Liver (tissue), 9 donors: ENCODE measurements around the gene ANOS1. TPM values are rescaled to one million over a fixed set of nuclear protein-coding genes. Genes with fewer than 3 reads are reported as not detected.
A peak's percentile ranks its signal among the peaks of the same experiment; 100 is the strongest.

ENCODE experiments used
- DNase-seq: peaks from one replicate; pipeline ENCODE4 v3.0.0-alpha.2; 2017; ENCODE audit warnings: low spot score
- H3K27ac ChIP-seq, 2 donors: one replicate each; pipeline ENCODE4 v1.7.0; 2013; ENCODE audit warnings: inconsistent platforms in 2 of 2, low read length in 2 of 2, control low read depth in 1 of 2, low read depth in 1 of 2, mild to moderate bottlenecking in 1 of 2
- H3K27me3 ChIP-seq, 4 donors: one replicate each; pipeline versions ENCODE4 v1.6.1 to v1.7.0; 2013; ENCODE audit warnings: low read length in 3 of 4, inconsistent platforms in 1 of 4, mild to moderate bottlenecking in 1 of 4, moderate library complexity in 1 of 4; ENCODE audit not compliant: control insufficient read depth in 4 of 4, insufficient read depth in 4 of 4
- H3K36me3 ChIP-seq, 4 donors: one replicate each; pipeline versions ENCODE4 v1.6.1 to v1.7.0; 2013; ENCODE audit warnings: low read length in 3 of 4, mild to moderate bottlenecking in 3 of 4, low read depth in 1 of 4, moderate library complexity in 1 of 4; ENCODE audit not compliant: control insufficient read depth in 4 of 4, insufficient read depth in 3 of 4
- H3K4me1 ChIP-seq, 4 donors: one replicate each; pipeline versions ENCODE4 v1.6.1 to v1.7.0; 2013; ENCODE audit warnings: low read length in 3 of 4, mild to moderate bottlenecking in 3 of 4, moderate library complexity in 1 of 4; ENCODE audit not compliant: control insufficient read depth in 4 of 4, insufficient read depth in 4 of 4
- H3K4me3 ChIP-seq, 3 donors: one replicate each; pipeline versions ENCODE4 v1.6.1 to v1.7.0; 2013; ENCODE audit warnings: low read length in 3 of 3, control low read depth in 1 of 3, low read depth in 1 of 3, mild to moderate bottlenecking in 1 of 3
- H3K9ac ChIP-seq, 2 donors: one replicate each; pipeline ENCODE4 v1.7.0; 2013; ENCODE audit warnings: low read length in 2 of 2, mild to moderate bottlenecking in 2 of 2, moderate library complexity in 2 of 2, control low read depth in 1 of 2, low read depth in 1 of 2
- H3K9me3 ChIP-seq, 4 donors: one replicate each; pipeline versions ENCODE4 v1.6.1 to v1.7.0; 2013; ENCODE audit warnings: low read length in 3 of 4; ENCODE audit not compliant: control insufficient read depth in 4 of 4
- EGR1 ChIP-seq, 2 donors: IDR thresholded peaks; 2 replicates each; pipeline ENCODE4 v1.6.1; 2016 to 2018; ENCODE audit warnings: antibody characterized with exemption in 2 of 2, low read depth in 2 of 2
- FOXA1 ChIP-seq: IDR thresholded peaks from 2 replicates; pipeline ENCODE4 v1.6.1; 2016; ENCODE audit warnings: antibody characterized with exemption
- FOXA2 ChIP-seq: IDR thresholded peaks from 2 replicates; pipeline ENCODE4 v1.6.1; 2016; ENCODE audit warnings: antibody characterized with exemption
- GABPA ChIP-seq, 2 donors: IDR thresholded peaks in 1 of 2; conservative IDR thresholded peaks in 1 of 2; 2 replicates each; pipeline ENCODE4 v1.6.1; 2016; ENCODE audit warnings: antibody characterized with exemption in 2 of 2, mild to moderate bottlenecking in 1 of 2, moderate library complexity in 1 of 2
- HNF4A ChIP-seq, 2 donors: conservative IDR thresholded peaks; 2 replicates each; pipeline ENCODE4 v1.6.1; 2016; ENCODE audit warnings: antibody characterized with exemption in 2 of 2, mild to moderate bottlenecking in 2 of 2
- HNF4G ChIP-seq: IDR thresholded peaks from 2 replicates; pipeline ENCODE4 v1.6.1; 2016; ENCODE audit warnings: antibody characterized with exemption
- NR2F2 ChIP-seq: IDR thresholded peaks from 2 replicates; pipeline ENCODE4 v1.6.1; 2016; ENCODE audit warnings: antibody characterized with exemption
- RAD21 ChIP-seq, 2 donors: IDR thresholded peaks; 2 replicates each; pipeline ENCODE4 v1.6.1; 2016; ENCODE audit warnings: antibody characterized with exemption in 2 of 2, mild to moderate bottlenecking in 2 of 2
- RXRA ChIP-seq, 2 donors: IDR thresholded peaks; 2 replicates each; pipeline ENCODE4 v1.6.1; 2017 to 2018; ENCODE audit warnings: antibody characterized with exemption in 2 of 2, mild to moderate bottlenecking in 1 of 2
- TAF1 ChIP-seq: conservative IDR thresholded peaks from 2 replicates; pipeline ENCODE4 v1.6.1; 2016; ENCODE audit warnings: antibody characterized with exemption, mild to moderate bottlenecking
- YY1 ChIP-seq: IDR thresholded peaks from 2 replicates; pipeline ENCODE4 v1.6.1; 2016; ENCODE audit warnings: antibody characterized with exemption, mild to moderate bottlenecking
- WGBS: extraction: QIAGEN DNeasy Blood & Tissue Kit; methylation state at CpG from one replicate; pipeline ENCODE4 v1.1.7; 2013; 5-methylcytosine and 5-hydroxymethylcytosine counted together
- polyA plus RNA-seq, 2 donors: library from polyadenylated mRNA; stranded (reverse) in 1 of 2; unstranded in 1 of 2; fragments of 200-250 nt in 1 of 2; fragments of >200 nt in 1 of 2; fragmentation: Nextera tagmentation in 1 of 2; extraction: Ambion mirVana in 1 of 2; gene quantifications; one replicate each; pipeline versions ENCODE4 v1.2.1 to v1.2.3, GENCODE V29; 2013 to 2015
- total RNA-seq, 2 donors: library from RNA; depleted of rRNA; stranded (reverse); fragments of >200 nt; gene quantifications; one replicate each; pipeline ENCODE4 v1.2.3, GENCODE V29; 2014
- TF ChIP-seq, protein P1 (sequence below): IDR thresholded peaks from 2 replicates; pipeline ENCODE4 v1.6.1; 2016; ENCODE audit warnings: antibody characterized with exemption, mild to moderate bottlenecking
- TF ChIP-seq, protein P2 (sequence below): IDR thresholded peaks from 2 replicates; pipeline ENCODE4 v1.6.1; 2016; ENCODE audit warnings: antibody characterized with exemption
- TF ChIP-seq, protein P3 (sequence below): IDR thresholded peaks from 2 replicates; pipeline ENCODE4 v1.6.1; 2016; ENCODE audit warnings: antibody characterized with exemption
- TF ChIP-seq, protein P4 (sequence below): fragments of 150-350 bp; IDR thresholded peaks from 2 replicates; pipeline ENCODE4 v1.5.1; 2017; ENCODE audit warnings: improper control_type of control experiment, low read depth, low read length; ENCODE audit not compliant: missing input control
- donor health status: healthy.
- donor health status: healthy.
- donor health status: healthy.
- donor health status: healthy.
- donor health status: healthy.

Gene ANOS1
- total and polyA plus RNA-seq, 4 donors: 0.08 to 1.6 (median 0.27) TPM

DNA sequence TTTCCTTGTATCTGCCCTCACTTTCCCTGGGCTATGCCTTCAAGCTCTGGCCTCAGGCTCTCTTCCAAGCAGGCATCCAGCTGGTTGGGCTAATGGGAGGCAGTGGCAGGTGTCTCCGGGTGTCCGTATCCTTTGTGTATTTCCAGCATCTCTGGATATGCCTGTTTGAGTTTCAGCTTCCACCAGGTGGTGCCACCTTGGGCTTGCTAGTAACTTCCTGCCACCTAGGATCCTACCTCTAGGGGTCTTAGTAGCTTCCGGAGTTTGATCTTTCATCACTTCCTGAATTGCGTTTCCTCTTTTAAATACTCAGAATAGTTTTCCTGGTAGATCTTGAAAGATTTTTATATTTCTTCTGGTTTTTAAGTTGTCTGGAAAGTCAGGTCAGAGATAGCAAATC is 23.2 kb upstream of the ANOS1 start:
- no peak for DNase-seq
- Histone ChIP-seq H3K9ac (no peak overlapping the region), H3K4me1 (no peaks in the 10 kb centered on the region), H3K27me3 (no peaks in the 10 kb centered on the region), H3K36me3 (no peaks in the 10 kb centered on the region), H3K27ac (no peak overlapping the region), H3K4me3 (no peak overlapping the region), H3K9me3 (no peaks in the 10 kb centered on the region)
- 77% methylated on average over 4 of the region's 4 CpGs for WGBS
- TF ChIP-seq RAD21 (IDR thresholded peaks at IDR 0.05) (peak in 1 of 2 donors; percentile 18), RXRA (IDR thresholded peaks at IDR 0.05) (no peak)

DNA sequence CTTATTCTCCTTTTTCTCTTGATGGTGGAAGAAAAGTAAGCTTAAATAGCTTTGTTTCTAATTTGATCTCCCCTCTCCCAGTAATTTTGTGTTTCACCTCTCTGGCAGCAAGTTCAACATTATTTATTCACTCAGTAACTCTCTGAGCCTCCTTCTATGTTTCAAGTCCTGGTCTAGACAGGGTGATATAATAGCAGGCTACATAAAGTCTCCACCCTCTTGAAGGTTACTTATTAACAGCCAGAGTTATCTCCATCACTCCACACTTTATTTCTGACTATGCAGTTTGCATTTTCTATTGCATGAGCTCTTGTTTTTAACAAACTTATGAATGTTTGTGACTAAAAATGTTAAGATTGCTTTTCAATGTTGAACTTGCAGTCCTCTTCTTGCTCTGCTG is 17.8 kb upstream of the ANOS1 start:
- no peak for DNase-seq
- H3K4me1 ChIP-seq: no peaks in the 10 kb centered on the region
- no peak overlapping the region for H3K9ac ChIP-seq
- H3K4me3 ChIP-seq: no peak overlapping the region
- TF ChIP-seq EGR1 (IDR thresholded peaks at IDR 0.05; ENCODE audit: low read depth in 2 of 2) (no peak), RXRA (IDR thresholded peaks at IDR 0.05) (no peak), FOXA2 (no peak), FOXA1 (no peak), HNF4A (conservative IDR thresholded peaks at IDR 0.05) (no peak), HNF4G (no peak), TAF1 (no peak), YY1 (no peak), RAD21 (IDR thresholded peaks at IDR 0.05) (no peak), GABPA (IDR thresholded peaks at IDR 0.05 in 1 of 2, conservative IDR thresholded peaks at IDR 0.05 in 1 of 2) (no peak), NR2F2 (no peak)
- TF ChIP-seq, protein P1, sequence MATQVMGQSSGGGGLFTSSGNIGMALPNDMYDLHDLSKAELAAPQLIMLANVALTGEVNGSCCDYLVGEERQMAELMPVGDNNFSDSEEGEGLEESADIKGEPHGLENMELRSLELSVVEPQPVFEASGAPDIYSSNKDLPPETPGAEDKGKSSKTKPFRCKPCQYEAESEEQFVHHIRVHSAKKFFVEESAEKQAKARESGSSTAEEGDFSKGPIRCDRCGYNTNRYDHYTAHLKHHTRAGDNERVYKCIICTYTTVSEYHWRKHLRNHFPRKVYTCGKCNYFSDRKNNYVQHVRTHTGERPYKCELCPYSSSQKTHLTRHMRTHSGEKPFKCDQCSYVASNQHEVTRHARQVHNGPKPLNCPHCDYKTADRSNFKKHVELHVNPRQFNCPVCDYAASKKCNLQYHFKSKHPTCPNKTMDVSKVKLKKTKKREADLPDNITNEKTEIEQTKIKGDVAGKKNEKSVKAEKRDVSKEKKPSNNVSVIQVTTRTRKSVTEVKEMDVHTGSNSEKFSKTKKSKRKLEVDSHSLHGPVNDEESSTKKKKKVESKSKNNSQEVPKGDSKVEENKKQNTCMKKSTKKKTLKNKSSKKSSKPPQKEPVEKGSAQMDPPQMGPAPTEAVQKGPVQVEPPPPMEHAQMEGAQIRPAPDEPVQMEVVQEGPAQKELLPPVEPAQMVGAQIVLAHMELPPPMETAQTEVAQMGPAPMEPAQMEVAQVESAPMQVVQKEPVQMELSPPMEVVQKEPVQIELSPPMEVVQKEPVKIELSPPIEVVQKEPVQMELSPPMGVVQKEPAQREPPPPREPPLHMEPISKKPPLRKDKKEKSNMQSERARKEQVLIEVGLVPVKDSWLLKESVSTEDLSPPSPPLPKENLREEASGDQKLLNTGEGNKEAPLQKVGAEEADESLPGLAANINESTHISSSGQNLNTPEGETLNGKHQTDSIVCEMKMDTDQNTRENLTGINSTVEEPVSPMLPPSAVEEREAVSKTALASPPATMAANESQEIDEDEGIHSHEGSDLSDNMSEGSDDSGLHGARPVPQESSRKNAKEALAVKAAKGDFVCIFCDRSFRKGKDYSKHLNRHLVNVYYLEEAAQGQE: no peak
- TF ChIP-seq, protein P2, sequence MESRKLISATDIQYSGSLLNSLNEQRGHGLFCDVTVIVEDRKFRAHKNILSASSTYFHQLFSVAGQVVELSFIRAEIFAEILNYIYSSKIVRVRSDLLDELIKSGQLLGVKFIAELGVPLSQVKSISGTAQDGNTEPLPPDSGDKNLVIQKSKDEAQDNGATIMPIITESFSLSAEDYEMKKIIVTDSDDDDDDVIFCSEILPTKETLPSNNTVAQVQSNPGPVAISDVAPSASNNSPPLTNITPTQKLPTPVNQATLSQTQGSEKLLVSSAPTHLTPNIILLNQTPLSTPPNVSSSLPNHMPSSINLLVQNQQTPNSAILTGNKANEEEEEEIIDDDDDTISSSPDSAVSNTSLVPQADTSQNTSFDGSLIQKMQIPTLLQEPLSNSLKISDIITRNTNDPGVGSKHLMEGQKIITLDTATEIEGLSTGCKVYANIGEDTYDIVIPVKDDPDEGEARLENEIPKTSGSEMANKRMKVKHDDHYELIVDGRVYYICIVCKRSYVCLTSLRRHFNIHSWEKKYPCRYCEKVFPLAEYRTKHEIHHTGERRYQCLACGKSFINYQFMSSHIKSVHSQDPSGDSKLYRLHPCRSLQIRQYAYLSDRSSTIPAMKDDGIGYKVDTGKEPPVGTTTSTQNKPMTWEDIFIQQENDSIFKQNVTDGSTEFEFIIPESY: no peak
- TF ChIP-seq, protein P3, sequence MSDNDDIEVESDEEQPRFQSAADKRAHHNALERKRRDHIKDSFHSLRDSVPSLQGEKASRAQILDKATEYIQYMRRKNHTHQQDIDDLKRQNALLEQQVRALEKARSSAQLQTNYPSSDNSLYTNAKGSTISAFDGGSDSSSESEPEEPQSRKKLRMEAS: no peak
- TF ChIP-seq, protein P4, sequence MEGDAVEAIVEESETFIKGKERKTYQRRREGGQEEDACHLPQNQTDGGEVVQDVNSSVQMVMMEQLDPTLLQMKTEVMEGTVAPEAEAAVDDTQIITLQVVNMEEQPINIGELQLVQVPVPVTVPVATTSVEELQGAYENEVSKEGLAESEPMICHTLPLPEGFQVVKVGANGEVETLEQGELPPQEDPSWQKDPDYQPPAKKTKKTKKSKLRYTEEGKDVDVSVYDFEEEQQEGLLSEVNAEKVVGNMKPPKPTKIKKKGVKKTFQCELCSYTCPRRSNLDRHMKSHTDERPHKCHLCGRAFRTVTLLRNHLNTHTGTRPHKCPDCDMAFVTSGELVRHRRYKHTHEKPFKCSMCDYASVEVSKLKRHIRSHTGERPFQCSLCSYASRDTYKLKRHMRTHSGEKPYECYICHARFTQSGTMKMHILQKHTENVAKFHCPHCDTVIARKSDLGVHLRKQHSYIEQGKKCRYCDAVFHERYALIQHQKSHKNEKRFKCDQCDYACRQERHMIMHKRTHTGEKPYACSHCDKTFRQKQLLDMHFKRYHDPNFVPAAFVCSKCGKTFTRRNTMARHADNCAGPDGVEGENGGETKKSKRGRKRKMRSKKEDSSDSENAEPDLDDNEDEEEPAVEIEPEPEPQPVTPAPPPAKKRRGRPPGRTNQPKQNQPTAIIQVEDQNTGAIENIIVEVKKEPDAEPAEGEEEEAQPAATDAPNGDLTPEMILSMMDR: no peak
- no peaks in the 10 kb centered on the region for H3K36me3 ChIP-seq
- no peaks in the 10 kb centered on the region for H3K9me3 ChIP-seq
- no peak overlapping the region for H3K27ac ChIP-seq
- no peaks in the 10 kb centered on the region for H3K27me3 ChIP-seq
